Lung (tissue), 12 donors: ENCODE measurements around the gene ANKRD40. TPM values are rescaled to one million over a fixed set of nuclear protein-coding genes. Genes with fewer than 3 reads are reported as not detected.

Source experiments
- ATAC-seq: fragments of 200-7000 bp; cut with Tn5 transposase; one replicate; pipeline ENCODE4 v1.9.1; 2020; ENCODE audit warnings: moderate number of reproducible peaks; ENCODE audit not compliant: insufficient read depth, low FRiP score
- DNase-seq, 3 donors: peaks; one replicate each; pipeline ENCODE4 v3.0.0-alpha.2; 2013 to 2017
- H3K27ac ChIP-seq, 2 donors: one replicate each; pipeline ENCODE4 v1.5.1; 2013; ENCODE audit warnings: mild to moderate bottlenecking in 2 of 2, moderate library complexity in 2 of 2, control low read depth in 1 of 2, inconsistent platforms in 1 of 2, low read depth in 1 of 2, low read length in 1 of 2
- H3K27me3 ChIP-seq, 3 donors: one replicate each; pipeline ENCODE4 v1.5.1; 2013; ENCODE audit warnings: low read length in 2 of 3; ENCODE audit not compliant: control insufficient read depth in 3 of 3, insufficient read depth in 3 of 3
- H3K36me3 ChIP-seq, 4 donors: one replicate each; pipeline ENCODE4 v1.5.1; 2013; ENCODE audit warnings: low read length in 4 of 4, mild to moderate bottlenecking in 1 of 4, moderate library complexity in 1 of 4; ENCODE audit not compliant: control insufficient read depth in 4 of 4, insufficient read depth in 4 of 4
- H3K4me1 ChIP-seq, 5 donors: one replicate each; pipeline ENCODE4 v1.5.1; 2013; ENCODE audit warnings: low read length in 5 of 5, mild to moderate bottlenecking in 2 of 5, moderate library complexity in 1 of 5; ENCODE audit not compliant: control insufficient read depth in 5 of 5, insufficient read depth in 5 of 5
- H3K4me3 ChIP-seq: one replicate; pipeline ENCODE4 v1.5.1; 2013; ENCODE audit warnings: mild to moderate bottlenecking, control low read depth, moderate library complexity
- H3K9ac ChIP-seq, 2 donors: one replicate each; pipeline ENCODE4 v1.5.1; 2013; ENCODE audit warnings: low read length in 2 of 2, control low read depth in 1 of 2; ENCODE audit not compliant: insufficient read depth in 1 of 2
- H3K9me3 ChIP-seq, 4 donors: one replicate each; pipeline ENCODE4 v1.5.1; 2013; ENCODE audit warnings: low read length in 3 of 4, mild to moderate bottlenecking in 1 of 4, moderate library complexity in 1 of 4; ENCODE audit not compliant: control insufficient read depth in 4 of 4, insufficient read depth in 3 of 4
- CTCF ChIP-seq: IDR thresholded peaks from 2 replicates; pipeline ENCODE4 v1.5.1; 2012; ENCODE audit warnings: mild to moderate bottlenecking; ENCODE audit errors: control extremely low read depth, extremely low read depth
- WGBS, 2 donors: extraction: QIAGEN DNeasy Blood & Tissue Kit; methylation state at CpG; one replicate each; pipeline ENCODE4 v1.1.7; 2013; 5-methylcytosine and 5-hydroxymethylcytosine counted together
- polyA plus RNA-seq, 2 donors: library from polyadenylated mRNA; stranded (reverse); fragments of 200-250 nt; gene quantifications; one replicate each; pipeline ENCODE4 v1.2.1, GENCODE V29; 2013
- total RNA-seq, 2 donors: library from RNA; depleted of rRNA in 1 of 2; stranded (reverse); fragments of >200 nt in 1 of 2; gene quantifications; one replicate each; pipeline ENCODE4 v1.2.1, GENCODE V29; 2014 to 2021
- donor health status: control.
- donor health status: control.
- donor health status: Bipolar disorder and iron deficiency.
- donor health status: healthy.
- donor health status: DM: yes; HTN: yes; CAD: no.

Gene ANKRD40
- total and polyA plus RNA-seq, 4 donors, result 14.6 to 38.9 (median 25.1) TPM

GRCh38 chr17:50679008-50679544, 28.6 kb downstream of the ANKRD40 start:
- no peaks in the 10 kb centered on the region for H3K27me3 ChIP-seq
- TF ChIP-seq CTCF, result no peak
- no peaks in the 10 kb centered on the region for H3K9me3 ChIP-seq
- no peak overlapping the region for H3K27ac ChIP-seq
- no peak overlapping the region for H3K4me3 ChIP-seq
- ATAC-seq (no peak), DNase-seq (no peak)
- no peak overlapping the region for H3K9ac ChIP-seq
- H3K36me3 ChIP-seq, result peaks cover 0 to 9% (median 4%) of the 10 kb centered on the region in 4 donors
- peaks cover 0 to 18% (median 3%) of the 10 kb centered on the region in 5 donors for H3K4me1 ChIP-seq
- 94 to 95% methylated on average over 11 of the region's 11 CpGs for WGBS, 2 donors

DNA sequence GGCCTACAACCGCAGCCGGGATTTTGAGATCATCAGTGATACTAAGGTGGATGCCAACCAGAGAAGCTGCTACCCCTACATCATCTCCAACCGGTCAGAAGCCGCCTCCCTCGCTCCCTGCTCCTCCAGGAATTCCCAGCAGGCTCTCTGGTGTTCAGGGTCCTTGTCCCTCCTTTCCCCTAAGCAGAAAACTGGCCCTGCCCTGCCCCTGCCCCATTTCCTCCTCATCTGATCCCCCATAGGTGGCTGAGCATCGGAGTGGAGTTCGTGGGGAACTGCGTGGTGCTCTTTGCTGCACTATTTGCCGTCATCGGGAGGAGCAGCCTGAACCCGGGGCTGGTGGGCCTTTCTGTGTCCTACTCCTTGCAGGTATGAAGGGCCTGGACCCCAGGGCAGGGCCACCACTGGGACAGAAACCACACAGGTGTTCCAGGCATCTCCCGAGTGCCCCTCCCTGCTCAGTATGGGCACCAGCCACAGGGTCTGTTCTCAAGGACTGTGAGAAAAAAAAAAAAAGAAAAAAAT, 29.8 kb downstream of the ANKRD40 start:
- no peak for TF ChIP-seq CTCF
- DNase-seq, result no peak
- WGBS, 2 donors, result 94 to 97% methylated on average over 12 of the region's 12 CpGs

DNA sequence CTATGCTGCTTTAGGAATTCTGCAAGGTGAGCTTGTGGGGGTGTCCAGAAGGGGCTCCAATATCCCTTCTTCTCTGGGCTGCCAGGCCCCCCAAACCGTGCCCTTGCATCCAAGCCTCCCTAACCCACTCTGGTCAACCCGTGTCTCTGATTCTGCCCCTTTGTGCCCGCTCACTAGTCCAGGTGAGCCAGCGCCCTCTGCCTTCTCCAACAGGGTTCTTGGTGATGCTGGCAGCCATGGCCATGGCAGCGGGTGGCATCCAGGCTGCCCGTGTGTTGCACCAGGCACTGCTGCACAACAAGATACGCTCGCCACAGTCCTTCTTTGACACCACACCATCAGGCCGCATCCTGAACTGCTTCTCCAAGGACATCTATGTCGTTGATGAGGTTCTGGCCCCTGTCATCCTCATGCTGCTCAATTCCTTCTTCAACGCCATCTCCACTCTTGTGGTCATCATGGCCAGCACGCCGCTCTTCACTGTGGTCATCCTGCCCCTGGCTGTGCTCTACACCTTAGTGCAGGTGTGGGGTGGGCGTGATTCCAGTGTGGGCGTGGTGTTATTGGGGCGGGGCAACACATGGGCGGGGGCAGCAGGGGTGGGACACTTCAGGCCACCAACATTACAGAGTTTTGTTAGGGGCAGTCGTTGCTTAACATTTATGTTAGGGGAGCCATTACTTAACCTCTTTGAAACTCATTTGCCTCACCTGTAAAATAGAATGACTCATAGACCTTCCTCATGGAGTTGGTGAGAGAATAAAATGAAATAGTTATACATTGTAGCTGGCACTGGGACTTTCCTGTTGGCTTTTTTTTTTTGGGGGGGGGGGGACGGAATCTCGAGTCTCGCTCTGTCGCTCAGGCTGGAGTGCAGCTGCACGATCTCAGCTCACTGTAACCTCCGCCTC, 31.4 kb downstream of the ANKRD40 start:
- no peaks in the 10 kb centered on the region for H3K9me3 ChIP-seq
- DNase-seq, result no peak
- 93 to 96% methylated on average over 24 of the region's 24 CpGs for WGBS, 2 donors
- H3K4me3 ChIP-seq, result no peak overlapping the region
- H3K36me3 ChIP-seq, result peaks cover 0 to 9% (median 4%) of the 10 kb centered on the region in 4 donors
- no peaks in the 10 kb centered on the region for H3K27me3 ChIP-seq
- no peak overlapping the region for H3K27ac ChIP-seq
- ATAC-seq, result no peak
- TF ChIP-seq CTCF, result no peak
- no peak overlapping the region for H3K9ac ChIP-seq
- H3K4me1 ChIP-seq, result peaks cover 0 to 24% (median 11%) of the 10 kb centered on the region in 5 donors

More for the DNA sequence above, 29.8 kb downstream of the ANKRD40 start:
- no peaks in the 10 kb centered on the region for H3K9me3 ChIP-seq
- no peak overlapping the region for H3K9ac ChIP-seq
- peaks cover 0 to 9% (median 4%) of the 10 kb centered on the region in 4 donors for H3K36me3 ChIP-seq
- H3K27ac ChIP-seq, result no peak overlapping the region
- no peak for ATAC-seq
- peaks cover 0 to 19% (median 3%) of the 10 kb centered on the region in 5 donors for H3K4me1 ChIP-seq
- H3K27me3 ChIP-seq, result no peaks in the 10 kb centered on the region
- no peak overlapping the region for H3K4me3 ChIP-seq
